ENCODE results near the gene USP10. TPM values are rescaled to one million over a fixed set of nuclear protein-coding genes. Genes with fewer than 3 reads are reported as not detected.

Gene USP10
- total and polyA plus RNA-seq, 7 donors = 17.1 to 64.3 (median 43.9) TPM

- WGBS, 2 donors = 90% methylated on average over 10 of the region's 10 CpGs
- intact Hi-C loops (cut with DNase I) = no loop called here
- no peaks in the 10 kb centered on the region for H3K36me3 ChIP-seq
- no peak for TF ChIP-seq EP300 (IDR thresholded peaks at IDR 0.05)
- no peak for TF ChIP-seq POLR2A (IDR thresholded peaks at IDR 0.05)
- no peak for TF ChIP-seq CTCF (IDR thresholded peaks at IDR 0.05)
- no peak for TF ChIP-seq POLR2AphosphoS5 (IDR thresholded peaks at IDR 0.05)
- peak; percentile 15 for DNase-seq
- H3K27me3 ChIP-seq = no peaks in the 10 kb centered on the region
- H3K9me3 ChIP-seq = no peaks in the 10 kb centered on the region
- no peak overlapping the region for H3K27ac ChIP-seq
- H3K4me3 ChIP-seq = no peak overlapping the region
- peaks cover 0 to 59% (median 36%) of the 10 kb centered on the region in 4 donors for H3K4me1 ChIP-seq
Measured at GRCh38 chr16:84703681-84704080, 3.9 kb downstream of the USP10 start.

- Histone ChIP-seq H3K27ac (no peak overlapping the region), H3K4me3 (no peak overlapping the region), H3K9me3 (no peaks in the 10 kb centered on the region), H3K27me3 (no peaks in the 10 kb centered on the region), H3K36me3 (no peaks in the 10 kb centered on the region), H3K4me1 (peaks cover 0 to 57% (median 33%) of the 10 kb centered on the region in 4 donors)
- no peak for DNase-seq
- 48 to 59% methylated on average over 2 of the region's 2 CpGs for WGBS, 2 donors
- intact Hi-C loops (cut with DNase I) = no loop called here
- TF ChIP-seq EP300 (IDR thresholded peaks at IDR 0.05) (no peak), POLR2AphosphoS5 (IDR thresholded peaks at IDR 0.05) (no peak), POLR2A (IDR thresholded peaks at IDR 0.05) (no peak), CTCF (IDR thresholded peaks at IDR 0.05) (no peak)
Measured at GRCh38 chr16:84704253-84704652, 4.5 kb downstream of the USP10 start.

GRCh38 chr16:84706856-84707255 is 7.1 kb downstream of the USP10 start:
- Histone ChIP-seq H3K27me3 (no peaks in the 10 kb centered on the region), H3K9me3 (no peaks in the 10 kb centered on the region), H3K36me3 (no peaks in the 10 kb centered on the region), H3K27ac (no peak overlapping the region), H3K4me1 (peaks cover 0 to 59% (median 26%) of the 10 kb centered on the region in 4 donors), H3K4me3 (no peak overlapping the region)
- no peak for TF ChIP-seq EP300 (IDR thresholded peaks at IDR 0.05)
- TF ChIP-seq POLR2AphosphoS5 (IDR thresholded peaks at IDR 0.05) = no peak
- TF ChIP-seq POLR2A (IDR thresholded peaks at IDR 0.05) = no peak
- TF ChIP-seq CTCF (IDR thresholded peaks at IDR 0.05) = no peak
- intact Hi-C loops (cut with DNase I) = no loop called here
- WGBS, 2 donors = 80 to 86% methylated on average over 1 of the region's 1 CpG
- no peak for DNase-seq

- peaks cover 0 to 65% (median 12%) of the 10 kb centered on the region in 4 donors for H3K4me1 ChIP-seq
- no peak overlapping the region for H3K4me3 ChIP-seq
- H3K27me3 ChIP-seq = no peaks in the 10 kb centered on the region
- no peak overlapping the region for H3K27ac ChIP-seq
- TF ChIP-seq EP300 (IDR thresholded peaks at IDR 0.05) (no peak), CTCF (IDR thresholded peaks at IDR 0.05) (no peak), POLR2AphosphoS5 (IDR thresholded peaks at IDR 0.05) (no peak), POLR2A (IDR thresholded peaks at IDR 0.05) (no peak)
- H3K9me3 ChIP-seq = no peaks in the 10 kb centered on the region
- 87 to 89% methylated on average over 10 of the region's 10 CpGs for WGBS, 2 donors
- no peak for DNase-seq
- intact Hi-C loops (cut with DNase I) = no loop called here
- H3K36me3 ChIP-seq = no peaks in the 10 kb centered on the region
Measured at GRCh38 chr16:84709609-84710008, 9.8 kb downstream of the USP10 start.

- TF ChIP-seq POLR2A (IDR thresholded peaks at IDR 0.05) (no peak), POLR2AphosphoS5 (IDR thresholded peaks at IDR 0.05) (no peak), EP300 (IDR thresholded peaks at IDR 0.05) (no peak), CTCF (IDR thresholded peaks at IDR 0.05) (no peak)
- Histone ChIP-seq H3K4me3 (no peak overlapping the region), H3K27ac (no peak overlapping the region), H3K36me3 (no peaks in the 10 kb centered on the region), H3K27me3 (no peaks in the 10 kb centered on the region), H3K4me1 (peaks cover 0 to 66% (median 10%) of the 10 kb centered on the region in 4 donors), H3K9me3 (no peaks in the 10 kb centered on the region)
- DNase-seq = no peak
- intact Hi-C loops (cut with DNase I) = no loop called here
- WGBS, 2 donors = 86 to 89% methylated on average over 11 of the region's 11 CpGs
Measured at GRCh38 chr16:84710686-84711085, 10.9 kb downstream of the USP10 start.

All from sigmoid colon (tissue), 7 donors.